ENCODE data around the gene ZNF324B.
"Not testable (repeated sequence)": the region's sequence is repeated elsewhere in the genome, so short reads cannot be mapped to it uniquely, and the experiment has no call there.

The ZNF324B gene

DNA sequence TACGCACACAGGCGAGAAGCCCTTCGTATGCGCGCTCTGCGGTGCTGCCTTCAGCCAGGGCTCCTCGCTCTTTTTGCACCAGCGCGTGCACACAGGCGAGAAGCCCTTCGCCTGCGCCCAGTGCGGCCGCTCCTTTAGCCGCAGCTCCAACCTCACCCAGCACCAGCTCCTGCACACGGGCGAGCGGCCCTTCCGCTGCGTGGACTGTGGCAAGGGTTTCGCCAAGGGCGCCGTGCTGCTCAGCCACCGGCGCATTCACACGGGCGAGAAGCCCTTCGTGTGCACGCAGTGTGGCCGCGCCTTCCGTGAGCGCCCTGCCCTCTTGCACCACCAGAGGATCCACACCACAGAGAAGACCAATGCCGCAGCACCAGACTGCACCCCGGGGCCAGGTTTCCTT lies 4.7 kb downstream of the ZNF324B start:
- no peak for DNase-seq

GRCh38 chr19:58460039-58460438 lies 8.6 kb downstream of the ZNF324B start:
- DNase-seq = no peak

- no peak for DNase-seq
These were observed 14.8 kb downstream of the ZNF324B start for GRCh38 chr19:58466089-58466759.

GRCh38 chr19:58466760-58467589 lies 15.6 kb downstream of the ZNF324B start, which contains the start of gene ZNF324:
Gene ZNF324 (plus strand): TSS chr19:58467080. CDS start chr19:58469186, 2,106 bp downstream.
- peak; percentile 97 for DNase-seq

DNA sequence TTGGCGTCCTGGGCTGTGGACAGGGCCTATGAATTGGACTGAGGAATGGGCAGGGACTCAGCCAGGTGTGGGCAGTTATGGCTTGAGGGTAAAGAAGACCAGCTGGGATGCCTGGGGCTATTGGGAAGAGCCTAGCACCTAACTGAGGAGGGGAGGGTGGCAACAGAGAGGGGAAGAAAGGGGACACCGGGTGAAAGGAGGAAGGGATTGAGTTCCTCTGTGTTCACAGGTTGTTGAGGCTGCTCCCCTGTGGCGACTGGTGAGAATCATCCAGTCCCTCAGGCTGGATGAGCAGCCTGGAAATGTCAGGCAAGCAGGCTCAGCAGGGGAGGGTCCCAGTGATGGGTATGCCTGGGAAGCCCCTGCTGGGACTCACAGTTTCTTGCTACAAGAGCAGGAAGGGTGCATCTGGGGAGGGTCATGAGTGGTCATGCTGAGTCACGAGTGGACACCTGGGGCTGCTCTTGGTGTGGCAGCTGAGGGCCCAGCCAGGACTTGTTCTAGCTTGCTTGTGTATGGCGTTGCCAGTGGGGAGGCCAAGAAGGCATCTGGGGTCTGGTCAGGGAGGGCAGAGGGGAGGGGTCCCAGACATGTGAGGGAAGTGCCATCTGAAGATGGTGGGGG lies 16.9 kb downstream of the ZNF324B start:
- no peak for DNase-seq

DNA sequence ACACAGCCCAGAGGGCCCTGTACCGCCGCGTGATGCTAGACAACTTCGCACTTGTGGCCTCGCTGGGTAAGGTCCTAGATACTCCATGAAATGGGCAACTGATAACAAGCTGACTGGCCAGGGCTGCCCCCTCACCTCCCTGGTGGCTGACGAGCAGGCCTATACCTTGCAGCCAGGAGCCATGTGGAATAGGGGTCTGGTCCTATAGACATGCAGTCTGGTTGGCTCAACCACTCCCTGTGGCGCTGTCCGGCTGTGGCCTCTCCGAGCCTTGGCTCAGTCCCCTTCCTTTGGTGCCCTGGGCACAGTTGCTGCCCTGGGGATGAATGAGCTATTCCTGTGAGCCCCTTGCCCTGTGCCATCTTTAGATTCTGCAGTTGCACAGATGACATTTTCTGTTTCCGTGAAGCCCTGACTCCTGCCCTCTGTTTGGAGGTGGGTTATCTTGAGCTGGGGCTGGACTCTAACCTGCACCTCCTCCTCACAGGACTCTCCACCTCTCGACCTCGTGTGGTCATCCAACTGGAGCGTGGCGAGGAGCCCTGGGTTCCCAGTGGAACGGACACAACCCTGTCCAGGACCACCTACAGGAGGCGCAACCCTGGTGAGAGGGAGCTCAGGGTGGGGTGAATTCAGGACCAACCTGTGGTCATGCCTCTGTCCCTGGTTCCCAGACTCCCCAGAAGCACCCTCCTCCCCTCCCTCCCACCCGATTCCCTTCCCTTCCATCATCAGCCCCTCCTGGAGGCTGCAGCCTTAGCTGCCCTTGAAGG lies 18.0 kb downstream of the ZNF324B start:
- no peak for DNase-seq

- DNase-seq = not testable (repeated sequence)
These were observed 19.6 kb downstream of the ZNF324B start for GRCh38 chr19:58470837-58471543.

DNA sequence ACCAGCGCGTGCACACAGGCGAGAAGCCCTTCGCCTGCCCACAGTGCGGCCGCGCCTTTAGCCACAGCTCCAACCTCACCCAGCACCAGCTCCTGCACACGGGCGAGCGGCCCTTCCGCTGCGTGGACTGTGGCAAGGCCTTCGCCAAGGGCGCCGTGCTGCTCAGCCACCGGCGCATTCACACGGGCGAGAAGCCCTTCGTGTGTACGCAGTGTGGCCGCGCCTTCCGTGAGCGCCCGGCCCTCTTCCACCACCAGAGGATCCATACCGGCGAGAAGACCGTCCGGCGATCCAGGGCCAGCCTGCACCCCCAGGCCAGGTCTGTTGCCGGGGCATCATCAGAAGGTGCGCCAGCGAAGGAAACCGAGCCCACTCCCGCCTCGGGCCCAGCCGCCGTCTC lies 20.3 kb downstream of the ZNF324B start:
- no peak for DNase-seq

- DNase-seq = no peak
These were observed 22.4 kb downstream of the ZNF324B start for GRCh38 chr19:58473775-58474174.

- DNase-seq = no peak
These were observed 23.0 kb downstream of the ZNF324B start for GRCh38 chr19:58474291-58474996.

DNA sequence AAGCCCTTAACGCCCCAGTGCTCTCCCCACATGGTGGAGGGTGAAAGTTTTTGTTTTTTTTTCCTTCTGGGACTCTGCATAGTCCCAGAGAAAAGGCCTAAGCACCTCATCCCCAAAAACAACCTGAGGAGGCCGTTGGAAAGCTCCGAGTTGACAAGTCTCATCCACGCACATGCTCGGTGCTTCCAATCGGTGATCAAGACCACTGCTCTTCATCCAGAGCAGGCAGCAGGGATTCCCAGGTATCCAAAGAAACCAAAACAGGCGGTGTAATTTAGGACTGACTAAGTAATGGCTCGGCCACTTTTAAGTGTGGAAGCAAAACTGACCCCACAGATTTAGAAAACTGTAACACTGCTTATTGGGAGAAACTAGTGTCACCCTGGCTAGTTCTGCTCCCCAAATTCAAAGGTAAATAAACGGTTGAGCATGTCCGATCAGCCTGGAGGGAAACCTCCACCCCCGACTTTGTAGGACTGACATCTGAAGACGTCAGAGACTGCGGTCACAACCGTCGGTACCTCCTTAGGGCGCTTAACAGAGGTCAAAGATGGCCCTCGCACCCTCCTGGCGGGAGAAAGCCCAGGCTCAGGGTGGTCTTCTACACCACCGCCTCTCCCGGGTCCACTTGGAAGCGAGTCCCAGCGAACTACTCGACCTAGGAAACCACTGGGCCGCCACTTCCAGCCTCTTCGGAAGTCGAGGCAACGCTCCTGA lies 23.7 kb downstream of the ZNF324B start:
- no peak for DNase-seq

DNA sequence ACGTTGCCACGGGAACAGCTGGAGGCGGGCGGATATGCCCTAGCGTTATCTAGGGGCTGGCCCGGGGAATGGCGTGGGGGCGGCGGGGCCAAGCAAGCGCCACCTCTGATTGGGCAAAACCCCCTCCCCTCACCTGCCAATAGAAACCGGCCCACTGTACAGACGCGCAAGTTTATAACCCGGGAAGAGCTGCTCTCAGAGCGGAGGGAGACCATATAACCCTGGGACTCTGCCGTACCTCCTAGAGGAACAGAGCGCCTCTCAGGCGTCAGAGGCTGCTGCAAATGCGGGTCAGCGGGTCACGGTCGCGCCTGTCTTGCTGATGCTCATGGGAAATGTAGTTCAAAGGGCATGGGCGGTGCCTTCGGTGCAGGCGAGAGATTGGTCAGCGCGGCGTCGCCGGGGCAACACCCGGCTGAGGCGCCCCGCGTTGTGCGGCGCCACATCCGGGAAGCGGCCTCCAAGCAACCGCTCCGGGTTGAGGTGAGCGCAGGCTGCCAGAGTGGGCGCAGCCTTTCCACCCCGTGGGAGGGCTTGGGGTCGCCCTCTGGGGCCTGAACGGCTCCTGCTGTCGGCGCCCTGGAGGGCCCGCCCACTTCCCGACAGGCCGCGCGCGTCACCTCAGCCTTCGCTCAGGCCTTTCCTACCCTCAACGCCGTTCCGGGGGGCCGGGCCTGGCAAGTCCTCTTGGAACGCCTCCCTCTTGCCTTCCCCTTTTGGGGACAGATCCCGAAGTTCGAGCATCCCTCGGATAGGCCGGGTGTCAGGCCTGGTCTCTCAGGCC lies 24.5 kb downstream of the ZNF324B start, which contains the start of gene ZNF446:
ZNF446 (plus strand) TSS at position 639 of the 784 bp plus-strand sequence. CDS start 867 bp downstream, outside the sequence.
- peak; percentile 98 for DNase-seq

DNA sequence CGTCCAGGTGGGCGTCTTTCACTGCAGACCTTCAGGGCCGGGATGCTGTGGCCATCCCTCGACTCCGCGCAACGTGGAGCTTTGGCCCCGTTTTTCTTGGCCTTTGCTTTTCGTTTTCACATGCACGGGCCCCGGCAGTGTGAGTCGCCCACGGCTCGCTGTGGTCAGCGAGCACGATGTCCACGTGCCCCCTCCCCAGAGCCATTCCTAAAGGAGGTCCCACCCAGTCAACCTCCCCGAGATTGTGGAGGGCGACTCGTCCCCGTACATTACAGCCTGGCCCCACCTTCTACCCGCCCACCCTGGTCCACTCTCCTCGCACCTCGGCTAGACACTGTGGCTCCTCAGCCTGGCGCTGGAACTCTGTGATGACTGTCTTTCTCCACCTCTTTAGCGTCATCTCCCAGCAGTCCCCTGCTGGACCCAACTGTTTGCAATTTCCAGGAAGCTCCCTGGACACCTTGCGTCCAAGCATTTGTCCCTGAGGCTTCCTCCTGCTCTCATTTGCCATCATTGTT lies 25.1 kb downstream of the ZNF324B start:
- DNase-seq = no peak

- DNase-seq = no peak
These were observed 25.7 kb downstream of the ZNF324B start for GRCh38 chr19:58477130-58477529.

DNA sequence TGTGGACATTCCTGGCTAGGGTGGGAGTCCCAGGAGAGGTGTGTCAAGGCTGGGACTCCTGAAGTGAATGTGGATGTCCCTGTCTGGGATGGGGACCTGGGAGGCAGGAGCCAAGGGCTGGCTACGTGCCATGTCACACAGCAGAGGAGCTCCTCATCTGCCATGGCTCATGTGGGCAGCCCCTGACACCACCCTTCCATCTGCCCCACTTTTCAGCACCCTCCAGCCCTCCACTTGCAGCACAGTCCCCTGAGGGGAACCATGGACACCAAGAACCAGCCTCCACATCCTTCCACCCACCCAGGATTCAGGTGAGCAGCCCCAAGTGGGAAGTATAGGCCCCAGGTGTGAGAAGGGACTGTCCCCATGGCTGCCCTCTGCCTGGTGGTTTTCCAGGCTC lies 26.4 kb downstream of the ZNF324B start:
- DNase-seq = no peak

- no peak for DNase-seq
These were observed 27.9 kb downstream of the ZNF324B start for GRCh38 chr19:58479303-58479702.

DNA sequence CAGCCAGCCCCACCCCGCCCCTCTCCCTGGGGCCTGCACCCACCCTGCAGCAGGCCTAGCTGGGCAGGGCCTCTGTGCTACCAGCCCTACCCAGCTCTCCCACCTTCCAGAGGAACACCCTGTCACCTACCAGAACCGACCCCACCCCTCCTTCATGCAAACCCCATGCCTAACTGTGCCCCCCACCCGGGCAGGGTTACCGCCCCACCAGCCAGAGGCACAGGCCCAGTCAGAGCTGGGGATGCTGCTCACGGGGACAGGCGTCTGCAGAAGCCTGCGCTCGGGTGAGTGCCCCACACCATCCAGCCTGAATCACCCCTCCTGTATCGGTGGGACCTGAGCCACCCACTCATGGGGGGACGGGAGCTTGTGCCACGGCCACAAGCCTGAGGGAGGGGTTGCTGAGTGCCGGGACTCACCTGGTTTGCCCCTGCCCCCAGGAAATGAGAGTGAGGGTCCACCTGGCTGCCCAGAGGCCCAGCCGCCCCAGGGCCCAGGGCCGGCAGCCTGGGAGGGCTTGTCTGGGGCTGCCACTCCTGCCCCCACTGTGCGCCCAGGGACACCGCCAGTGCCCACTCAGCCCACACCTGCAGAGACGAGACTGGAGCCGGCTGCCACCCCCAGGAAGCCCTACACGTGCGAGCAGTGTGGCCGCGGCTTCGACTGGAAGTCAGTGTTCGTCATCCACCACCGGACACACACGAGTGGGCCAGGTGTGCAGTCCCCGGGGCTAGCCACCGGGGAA lies 28.5 kb downstream of the ZNF324B start:
- no peak for DNase-seq

DNA sequence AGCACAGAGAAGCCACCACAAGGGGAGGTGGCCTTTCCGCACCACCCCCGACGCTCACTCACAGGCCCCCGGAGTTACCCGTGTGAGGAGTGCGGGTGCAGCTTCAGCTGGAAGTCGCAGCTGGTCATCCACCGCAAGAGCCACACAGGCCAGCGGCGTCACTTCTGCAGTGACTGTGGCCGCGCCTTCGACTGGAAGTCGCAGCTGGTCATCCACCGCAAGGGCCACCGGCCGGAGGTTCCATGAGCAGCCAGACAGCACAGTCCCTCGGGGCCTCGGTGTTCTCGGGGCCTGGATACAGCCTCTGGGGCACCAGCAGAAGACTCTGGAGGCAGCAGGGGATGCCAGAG lies 29.0 kb downstream of the ZNF324B start:
- DNase-seq = no peak

DNA sequence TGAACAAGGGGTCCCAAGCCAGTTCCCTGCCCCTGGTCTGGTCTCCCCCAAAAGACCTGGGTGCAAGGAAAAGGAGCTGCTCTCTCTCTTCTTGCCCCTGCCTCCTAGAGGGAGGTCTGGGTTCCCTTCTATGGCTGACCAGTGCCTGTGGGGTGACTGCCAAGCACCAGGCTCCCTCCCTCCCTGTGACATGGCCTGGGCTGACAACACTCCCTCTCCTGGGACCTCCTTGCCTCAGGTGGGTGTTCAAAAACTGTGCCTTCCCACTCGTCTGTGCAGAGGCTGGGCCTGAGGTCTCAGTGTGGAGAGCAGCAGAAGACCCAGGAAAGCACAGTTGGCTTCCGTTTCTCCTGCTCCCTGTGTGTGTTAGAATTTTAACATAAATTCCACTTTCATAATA lies 29.4 kb downstream of the ZNF324B start:
- no peak for DNase-seq
